B cell (primary cell): Measurements from ENCODE around the gene EMC6. TPM values are rescaled to one million over a fixed set of nuclear protein-coding genes. Genes with fewer than 3 reads are reported as not detected.

Experiments
- ATAC-seq: fragments of 200-7000 bp; cut with Tn5 transposase; one replicate; pipeline ENCODE4 v1.10.0; 2021; ENCODE audit warnings: low read depth, mild to moderate bottlenecking, moderate number of reproducible peaks, moderate library complexity
- CTCF ChIA-PET: fragments of 350-600 bp; sonication (Branson Sonifier 250); formaldehyde crosslinking; loops from one replicate; lab custom pipeline; 2021; ENCODE audit warnings: antibody characterized with exemption, inconsistent platforms; lab: Charles Lee
- POLR2A ChIA-PET: fragments of 350-600 bp; sonication (Branson Sonifier 250); formaldehyde crosslinking; loops from one replicate; lab custom pipeline; 2021; ENCODE audit warnings: antibody characterized with exemption; lab: Charles Lee
- DNase-seq: peaks from one replicate; pipeline ENCODE4 v3.0.0; 2013
- H2AFZ ChIP-seq: 2 replicates; pipeline ENCODE4 v1.6.1; 2012; ENCODE audit warnings: mild to moderate bottlenecking, low read depth, low read length; ENCODE audit not compliant: insufficient read depth, poor library complexity, severe bottlenecking
- H3K27ac ChIP-seq, 2 donors: 1 replicate in 1 of 2; 2 replicates in 1 of 2; pipeline ENCODE4 v1.5.1; 2012 to 2013; ENCODE audit warnings: low read length in 2 of 2, mild to moderate bottlenecking in 2 of 2, moderate library complexity in 1 of 2
- H3K27me3 ChIP-seq, 4 experiments: fragments of 200-600 bp in 1 of 4; sonication (generic) in 1 of 4; replicated peaks in 1 of 4; 1 replicate in 2 of 4; 2 replicates in 2 of 4; pipeline versions ENCODE4 v1.6.1 to v1.7.0; 2013 to 2016; ENCODE audit warnings: low read length in 3 of 4, mild to moderate bottlenecking in 2 of 4, mixed read lengths in 1 of 4, moderate library complexity in 1 of 4; ENCODE audit not compliant: insufficient read depth in 4 of 4, control insufficient read depth in 3 of 4; ENCODE audit errors: control extremely low read depth in 1 of 4
- H3K36me3 ChIP-seq, 2 experiments: replicated peaks in 1 of 2; 1 replicate in 1 of 2; 2 replicates in 1 of 2; pipeline versions ENCODE4 v1.6.1 to v1.7.1; 2013; ENCODE audit warnings: low read length in 1 of 2; ENCODE audit not compliant: insufficient read depth in 2 of 2, control insufficient read depth in 1 of 2; ENCODE audit errors: control extremely low read depth in 1 of 2, extremely low read depth in 1 of 2
- H3K4me1 ChIP-seq, 2 donors: fragments of 200-600 bp in 1 of 2; sonication (generic) in 1 of 2; 1 replicate in 1 of 2; 2 replicates in 1 of 2; pipeline versions ENCODE4 v1.5.1 to v1.6.1; 2013 to 2017; ENCODE audit warnings: low read length in 2 of 2; ENCODE audit not compliant: control insufficient read depth in 2 of 2, insufficient read depth in 2 of 2
- H3K4me2 ChIP-seq: replicated peaks from 2 replicates; pipeline ENCODE3; 2012; ENCODE audit warnings: mild to moderate bottlenecking, low read depth, low read length; ENCODE audit not compliant: poor library complexity, severe bottlenecking
- H3K4me3 ChIP-seq, 5 experiments: fragments of 200-600 bp in 1 of 5; sonication (generic) in 1 of 5; 1 replicate in 3 of 5; 2 replicates in 2 of 5; pipeline versions ENCODE4 v1.5.1 to v1.7.0; 2011 to 2016; ENCODE audit warnings: low read length in 4 of 5, mild to moderate bottlenecking in 4 of 5, low read depth in 2 of 5, control low read depth in 1 of 5, moderate library complexity in 1 of 5; ENCODE audit not compliant: insufficient read depth in 1 of 5; ENCODE audit errors: control extremely low read depth in 1 of 5, extremely low read depth in 1 of 5
- H3K79me2 ChIP-seq: fragments of 200-600 bp; sonication (generic); one replicate; pipeline ENCODE4 v1.6.0; 2016; ENCODE audit warnings: low read length; ENCODE audit not compliant: control insufficient read depth, insufficient read depth
- H3K9ac ChIP-seq: fragments of 200-600 bp; sonication (generic); 2 replicates; pipeline ENCODE4 v1.6.1; 2017; ENCODE audit warnings: mild to moderate bottlenecking, low read length, moderate library complexity
- H3K9me3 ChIP-seq, 3 donors: one replicate each; pipeline versions ENCODE4 v1.6.1 to v1.7.1; 2013; ENCODE audit warnings: low read length in 2 of 3; ENCODE audit not compliant: control insufficient read depth in 2 of 3, insufficient read depth in 1 of 3; ENCODE audit errors: control extremely low read depth in 1 of 3
- H4K20me1 ChIP-seq: 2 replicates; pipeline ENCODE4 v1.6.0; 2012; ENCODE audit warnings: mild to moderate bottlenecking, low read length; ENCODE audit not compliant: insufficient read depth, control insufficient read depth, poor library complexity, severe bottlenecking
- H3K27ac Mint-ChIP-seq: one replicate; pipeline ENCODE4 v1.8.0; 2021; ENCODE audit warnings: mixed read lengths
- H3K27me3 Mint-ChIP-seq: one replicate; pipeline ENCODE4 v1.8.0; 2021; ENCODE audit warnings: mixed read lengths
- H3K4me1 Mint-ChIP-seq: one replicate; pipeline ENCODE4 v1.8.0; 2021; ENCODE audit warnings: mixed read lengths
- H3K4me3 Mint-ChIP-seq: one replicate; pipeline ENCODE4 v1.8.0; 2021; ENCODE audit warnings: mixed read lengths
- H3K9me3 Mint-ChIP-seq: one replicate; pipeline ENCODE4 v1.8.0; 2022; ENCODE audit warnings: mixed read lengths; ENCODE audit not compliant: insufficient read depth
- CTCF ChIP-seq: fragments of 200-600 bp; IDR thresholded peaks from one replicate; pipeline ENCODE4 v1.8.0; 2022; ENCODE audit warnings: antibody characterized with exemption, mild to moderate bottlenecking
- EZH2 ChIP-seq: IDR thresholded peaks from 2 replicates; pipeline ENCODE4 v1.6.1; 2012; ENCODE audit warnings: borderline replicate concordance, low read depth, mild to moderate bottlenecking, moderate library complexity, low read length; ENCODE audit not compliant: insufficient read depth, poor library complexity, severe bottlenecking
- WGBS: methylation state at CpG from one replicate; pipeline ENCODE4 v1.1.5; 2013; ENCODE audit warnings: missing lambda C conversion rate; ENCODE audit not compliant: insufficient coverage; 5-methylcytosine and 5-hydroxymethylcytosine counted together
- intact Hi-C: fragments of 100-400 bp; cut with micrococcal nuclease; formaldehyde crosslinking; loops from one replicate; pipeline ENCODE4 v1.10.0; 2022
- polyA minus RNA-seq: library from RNA; depleted of rRNA, polyadenylated mRNA; stranded (reverse); fragments of >200 nt; gene quantifications from 2 replicates; pipeline ENCODE4 v1.2.3, GENCODE V29; 2012
- polyA plus RNA-seq: library from polyadenylated mRNA; depleted of rRNA; stranded (reverse); fragments of >200 nt; gene quantifications from 2 replicates; pipeline ENCODE4 v1.2.3, GENCODE V29; 2012
- total RNA-seq, 2 donors: library from RNA; stranded (reverse); fragments of 120-200 nt in 1 of 2; gene quantifications; 1 replicate in 1 of 2; 2 replicates in 1 of 2; pipeline versions ENCODE4 v1.2.3 to v1.2.4, GENCODE V29; 2013 to 2022

Gene EMC6
- total RNA-seq (23.4 and 26.6 TPM in 2 replicates), polyA plus RNA-seq (16.6 and 21.1 TPM in 2 replicates), polyA minus RNA-seq (10.5 and 12.1 TPM in 2 replicates)
- total RNA-seq (2013), result 6.7 TPM

- Histone ChIP-seq H3K36me3 (peaks cover 0 to 2% of the 10 kb centered on the region in 2 experiments), H3K4me1 (peaks cover 11 to 21% of the 10 kb centered on the region in 2 donors), H3K27ac (peak within 1 kb of the TSS; percentile 74 to 86), H3K79me2 (peaks cover 11% of the 10 kb centered on the region), H3K4me3 (peak within 1 kb of the TSS; percentile 60 to 99 (median 98)), H3K27me3 (no peaks in the 10 kb centered on the region), H3K9me3 (no peaks in the 10 kb centered on the region), H3K9ac (peak within 1 kb of the TSS; percentile 95), H2AFZ (peak within 1 kb of the TSS; percentile 84), H4K20me1 (peaks cover 28% of the 10 kb centered on the region), H3K4me2 (peak within 1 kb of the TSS; percentile 90)
- no peaks in the 10 kb centered on the region for H3K9me3 Mint-ChIP-seq
- DNase-seq (peak; percentile 99), ATAC-seq (peak; percentile 90)
- under 1% methylated on average over 89 of the region's 89 CpGs for WGBS
- ChIA-PET CTCF (interaction anchor here (1.8 kb wide), 1 partner anchor 159 kb away, joined by 5 read pairs; no protein-coding TSS in a partner anchor), POLR2A (interaction anchor here (0.5 to 1.5 kb wide), 4 partner anchors 9 to 59 kb away, joined by 3 to 4 read pairs (median 4); partner anchors contain the start of genes CTNS and SHPK)
- intact Hi-C loops, result loop anchor here (1.0 to 5.0 kb wide), 3 partner anchors 14 to 1076 kb away; partner anchors contain the start of genes CTNS, PAFAH1B1 and SHPK
- TF ChIP-seq EZH2 (no peak), CTCF (no peak)
- H3K4me3 Mint-ChIP-seq, result peak within 1 kb of the TSS; percentile 96
- peak within 1 kb of the TSS; percentile 94 for H3K27ac Mint-ChIP-seq
- H3K27me3 Mint-ChIP-seq, result no peaks in the 10 kb centered on the region
- H3K4me1 Mint-ChIP-seq, result peaks cover 33% of the 10 kb centered on the region
Observed at GRCh38 chr17:3668279-3669084, at the start of gene EMC6, which contains the start of gene TAX1BP3. TSS of gene EMC6 (plus strand) at chr17:3668812. CDS start at chr17:3669147, 335 bp downstream. TSS of gene TAX1BP3 (minus strand) at chr17:3668578. CDS start at chr17:3668526, 52 bp downstream.
